Cerebellar nuclear complex (tissue), 1 donor: Measurements from ENCODE around the gene PTPRB.

Experiments
- DNase-seq, 2 experiments: peaks; one replicate each; lab custom pipeline; 2025; lab: John Stamatoyannopoulos, UW

The PTPRB gene

DNA sequence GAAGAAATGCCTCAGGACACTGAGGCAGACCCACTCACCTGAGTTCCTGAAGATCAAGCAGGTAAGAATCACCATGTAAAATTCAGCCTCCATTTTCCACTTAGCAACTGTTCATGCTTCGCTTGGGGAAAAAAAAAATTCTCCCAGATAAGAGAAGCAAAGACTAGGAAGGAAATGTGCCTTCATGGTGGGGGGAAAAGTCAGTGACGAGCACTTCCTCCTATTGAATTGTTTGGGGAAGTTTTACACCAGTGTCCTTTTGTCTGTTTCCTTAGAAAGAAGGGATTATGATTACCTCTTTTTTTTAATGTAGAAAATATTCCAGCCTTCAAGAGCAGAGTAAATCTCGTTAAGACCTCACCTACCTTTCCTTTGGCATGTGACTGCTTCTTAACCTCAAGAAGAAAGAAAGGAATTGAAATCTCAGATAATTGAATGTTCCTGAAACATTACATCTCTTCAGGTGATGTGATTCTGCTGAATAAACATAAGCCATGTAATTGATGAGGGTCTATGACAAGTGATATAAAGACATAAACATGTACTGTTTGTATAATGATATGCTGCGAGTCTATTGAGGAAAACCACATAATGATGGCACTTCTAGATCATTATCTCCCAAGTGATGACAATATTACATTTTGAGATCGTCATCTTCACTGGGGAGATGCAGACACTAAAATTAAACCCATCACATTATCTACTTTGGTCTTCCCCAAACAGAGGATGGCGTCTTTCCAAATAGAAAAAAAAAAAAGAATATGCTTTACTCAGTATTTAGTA is at the start of gene PTPRB:
TSS of gene PTPRB (minus strand) at position 127 of the 783 bp plus-strand sequence. CDS start at position 93, 34 bp downstream.
- DNase-seq = no peak

DNA sequence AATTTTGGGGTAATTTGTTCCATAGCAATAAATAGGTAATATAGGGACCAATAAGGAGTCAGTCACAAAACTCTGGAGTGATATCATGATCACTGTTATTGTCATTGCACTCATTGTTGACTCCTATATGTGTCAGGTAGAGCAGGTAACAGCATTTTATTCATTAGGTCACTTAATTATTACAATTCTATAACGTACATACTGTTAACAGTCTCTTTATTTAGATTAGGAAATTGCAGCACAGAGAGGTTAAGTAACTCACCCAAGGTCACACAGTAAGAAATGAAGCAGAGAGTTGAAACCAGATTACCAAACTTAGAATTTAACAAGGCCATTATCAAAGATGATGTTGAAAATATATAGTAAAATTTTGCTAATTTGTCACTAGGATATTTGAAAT is 49.7 kb upstream of the PTPRB start:
- no peak for DNase-seq

DNA sequence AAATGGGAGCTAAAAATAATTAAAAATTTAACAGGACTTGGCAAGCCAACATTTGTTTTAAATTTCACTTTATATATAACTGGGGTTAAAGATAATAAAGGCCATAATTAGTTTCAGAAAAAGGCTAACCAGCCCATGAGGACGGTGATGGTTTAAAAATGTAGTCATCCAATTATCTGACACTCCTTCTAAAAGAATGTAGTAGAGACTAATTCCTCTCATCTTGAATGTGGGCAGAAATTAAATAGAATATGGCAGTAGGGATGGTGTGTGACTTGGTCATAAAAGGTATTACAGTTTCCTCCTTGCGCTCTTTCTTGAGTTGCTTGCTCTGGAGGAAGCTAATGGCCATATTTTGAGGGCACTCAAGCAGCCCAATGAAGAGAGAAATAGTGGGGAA is 49.1 kb upstream of the PTPRB start:
- no peak for DNase-seq

DNA sequence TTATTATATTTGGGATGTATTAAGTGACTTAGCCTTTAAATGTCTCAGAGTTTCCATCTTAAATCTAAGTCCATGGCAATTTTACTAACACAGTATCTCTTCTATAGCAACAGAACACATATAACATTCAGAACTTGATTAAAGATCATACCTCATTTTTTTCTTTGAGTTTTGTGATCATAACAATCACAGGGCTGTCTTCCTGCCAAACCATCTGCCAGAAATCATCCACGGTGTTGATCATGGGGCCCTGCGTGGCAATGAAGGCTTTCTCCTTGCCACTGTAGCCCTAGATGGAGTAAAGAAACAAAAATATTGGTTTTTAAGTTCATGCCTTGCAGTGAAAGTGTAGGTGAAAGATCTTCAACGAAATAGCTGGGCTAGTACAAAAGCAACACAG is 46.7 kb upstream of the PTPRB start:
- DNase-seq = no peak

DNA sequence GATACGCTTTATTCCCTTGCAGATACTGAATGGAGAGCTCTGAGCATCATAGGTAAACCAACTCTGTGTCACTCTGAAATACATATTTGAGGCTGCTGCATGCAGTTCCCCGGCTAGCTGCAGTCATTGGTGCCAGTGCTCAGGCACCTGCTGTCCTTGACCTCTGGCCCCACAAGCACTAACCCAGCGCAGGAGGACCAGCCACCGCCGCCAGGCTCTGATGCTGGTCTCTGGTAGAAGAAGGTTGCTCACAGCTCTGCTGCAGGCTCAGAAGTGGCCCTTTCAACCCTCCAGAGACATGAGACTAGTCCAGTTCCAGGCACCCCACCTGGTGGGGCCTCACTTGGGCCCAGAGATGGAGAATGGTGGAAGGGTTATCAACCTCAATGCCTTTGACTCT is 34.5 kb upstream of the PTPRB start:
- DNase-seq = no peak

DNA sequence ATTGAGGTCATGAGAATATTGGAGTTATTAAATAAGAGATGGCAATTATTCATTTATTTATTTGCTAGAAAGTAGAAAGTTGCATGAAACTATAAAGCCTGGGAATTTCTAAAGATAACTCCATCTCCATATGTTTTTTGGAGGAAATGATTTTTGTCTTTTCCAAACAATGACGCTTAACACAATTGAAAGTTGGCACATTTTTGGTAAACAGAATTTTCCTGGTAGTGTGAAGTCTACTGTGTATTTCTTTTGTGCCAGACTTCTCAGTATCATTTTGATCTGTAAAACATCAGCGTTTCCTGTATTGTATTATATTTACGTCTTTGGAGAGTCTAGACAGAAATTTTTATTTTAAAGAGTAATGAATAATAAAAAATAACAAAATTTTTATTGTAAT is 33.7 kb upstream of the PTPRB start:
- DNase-seq = no peak

DNA sequence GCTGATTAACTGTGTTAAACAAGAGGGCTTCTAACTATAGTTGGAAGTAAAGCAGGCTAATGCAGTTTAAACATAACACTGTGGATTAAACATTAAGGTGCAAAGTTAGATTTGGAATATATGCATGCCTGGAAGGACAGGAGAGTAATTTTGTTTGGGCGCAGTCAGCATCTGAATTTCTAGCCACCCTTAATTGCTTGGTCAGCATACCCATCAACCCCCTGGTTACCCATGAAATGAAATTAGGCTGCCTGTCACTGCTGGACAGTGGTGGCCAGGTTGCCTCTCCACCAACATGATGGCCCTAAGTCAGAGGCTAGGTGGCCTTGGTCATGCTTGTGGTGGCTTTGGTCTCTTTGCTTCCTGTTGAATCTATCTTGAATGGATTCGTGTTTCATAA is 30.0 kb upstream of the PTPRB start:
- DNase-seq = no peak

DNA sequence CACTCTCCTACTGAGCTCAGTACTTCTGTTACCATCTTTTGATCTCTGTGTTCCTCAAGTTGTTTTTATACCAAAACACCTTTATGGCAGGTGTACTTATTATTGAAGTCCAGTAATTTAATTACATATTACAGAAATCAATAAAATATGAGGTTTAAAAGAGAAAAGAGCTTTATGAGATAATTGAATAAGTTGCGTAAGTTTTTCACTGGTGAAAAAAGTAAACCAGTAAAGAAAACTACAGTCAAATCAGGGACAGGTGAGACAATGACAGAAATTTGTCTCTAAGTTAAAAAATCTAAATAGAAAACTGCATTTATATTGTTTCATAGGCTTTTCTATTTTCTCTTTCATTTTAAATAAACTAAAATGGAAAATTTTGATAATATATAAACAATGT is 29.1 kb upstream of the PTPRB start:
- DNase-seq = no peak

DNA sequence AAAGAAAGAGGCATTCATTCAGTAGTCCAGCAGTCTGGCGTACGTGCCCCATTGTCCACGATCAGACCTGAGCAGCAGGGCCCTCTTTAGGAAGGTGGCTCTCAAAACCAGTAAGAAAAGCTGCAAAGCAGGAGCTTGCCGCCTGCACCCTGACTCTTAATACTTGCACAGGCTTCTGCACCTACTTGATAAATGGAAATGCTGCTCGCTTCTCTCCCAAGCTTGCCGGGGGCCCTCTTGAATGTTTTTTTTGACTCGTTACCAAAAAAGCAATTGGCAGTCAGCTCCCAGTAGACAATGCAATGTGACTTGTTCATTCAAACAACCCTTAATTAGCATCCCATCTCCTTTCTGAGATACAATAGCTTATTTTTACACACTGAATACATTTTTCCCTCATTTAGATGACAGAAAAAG is 27.2 kb upstream of the PTPRB start:
- no peak for DNase-seq

DNA sequence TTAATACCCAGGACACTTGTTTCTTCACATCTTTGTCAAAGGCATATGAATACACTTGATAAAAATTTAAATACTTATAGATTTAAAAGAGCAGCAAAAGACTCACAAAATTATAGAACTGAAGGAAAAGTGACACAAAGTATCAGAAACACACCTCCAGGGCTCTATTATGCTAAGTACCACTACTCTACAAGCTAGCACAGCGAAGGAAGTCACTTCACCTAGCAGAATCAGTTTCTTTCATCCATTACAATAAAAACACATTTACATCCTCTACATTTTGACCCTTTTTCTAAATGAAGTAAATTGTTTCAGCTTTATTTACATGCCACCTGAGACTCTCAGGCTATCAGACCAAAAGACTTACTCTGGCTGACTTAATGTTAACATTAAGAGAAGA is 26.6 kb upstream of the PTPRB start:
- no peak for DNase-seq

DNA sequence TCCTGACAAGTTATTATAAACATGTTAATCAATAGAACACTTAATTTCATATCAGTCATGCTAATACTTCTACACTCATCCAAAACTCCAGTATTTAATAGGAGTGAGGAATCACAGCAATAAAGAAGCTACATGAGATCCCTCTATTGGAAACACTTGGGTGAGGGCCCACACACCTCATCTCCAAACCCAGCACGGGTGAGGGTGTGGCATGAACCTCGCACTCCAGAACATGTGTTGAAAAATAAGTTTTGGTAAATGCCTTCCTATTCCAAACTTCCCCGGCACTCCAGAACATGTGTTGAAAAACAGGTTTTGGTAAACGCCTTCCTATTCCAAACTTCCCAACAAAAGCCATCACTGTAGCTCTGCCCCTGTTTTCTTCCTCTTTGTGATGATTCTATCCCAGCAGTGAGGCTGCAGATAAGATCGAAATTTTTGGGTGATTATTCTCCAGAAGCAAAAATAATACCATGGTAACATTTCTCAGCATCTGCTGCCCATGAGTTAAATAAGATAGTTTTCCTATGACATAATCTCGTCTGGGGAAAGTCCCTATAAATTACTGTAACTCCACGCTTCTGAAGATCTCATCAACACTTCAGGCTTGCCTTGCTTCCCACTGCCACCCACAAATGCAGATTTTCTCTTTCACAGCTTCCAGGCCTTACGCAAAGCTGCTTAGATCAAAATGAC is 24.4 kb upstream of the PTPRB start:
- DNase-seq = no peak

DNA sequence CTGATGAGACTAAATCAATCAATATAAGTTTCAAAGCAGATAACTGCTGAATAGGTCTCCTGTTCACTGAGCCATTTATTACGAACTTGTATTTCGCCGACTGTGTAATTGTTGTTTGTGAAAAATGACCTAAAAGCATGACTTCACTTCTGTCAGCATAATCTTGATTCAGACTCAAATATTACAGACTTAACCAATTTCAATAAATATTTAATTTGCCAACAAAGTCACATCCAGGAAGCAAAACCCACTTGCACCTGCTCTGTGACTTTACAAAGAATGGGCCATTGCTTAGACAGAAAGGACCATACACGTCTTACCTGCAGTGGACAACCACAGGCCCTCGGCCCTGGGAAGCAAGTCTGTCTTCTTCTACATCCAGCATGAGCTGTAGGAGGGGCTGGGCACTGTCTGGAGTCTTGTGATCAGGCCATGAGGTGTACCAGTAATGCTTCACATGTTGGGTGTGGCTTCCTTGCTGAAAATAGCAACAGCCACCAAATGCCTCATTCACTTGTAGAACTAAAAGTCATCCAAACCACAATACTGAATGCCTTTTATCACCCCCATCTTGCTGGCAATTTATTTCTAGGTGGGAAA is 23.5 kb upstream of the PTPRB start:
- no peak for DNase-seq

DNA sequence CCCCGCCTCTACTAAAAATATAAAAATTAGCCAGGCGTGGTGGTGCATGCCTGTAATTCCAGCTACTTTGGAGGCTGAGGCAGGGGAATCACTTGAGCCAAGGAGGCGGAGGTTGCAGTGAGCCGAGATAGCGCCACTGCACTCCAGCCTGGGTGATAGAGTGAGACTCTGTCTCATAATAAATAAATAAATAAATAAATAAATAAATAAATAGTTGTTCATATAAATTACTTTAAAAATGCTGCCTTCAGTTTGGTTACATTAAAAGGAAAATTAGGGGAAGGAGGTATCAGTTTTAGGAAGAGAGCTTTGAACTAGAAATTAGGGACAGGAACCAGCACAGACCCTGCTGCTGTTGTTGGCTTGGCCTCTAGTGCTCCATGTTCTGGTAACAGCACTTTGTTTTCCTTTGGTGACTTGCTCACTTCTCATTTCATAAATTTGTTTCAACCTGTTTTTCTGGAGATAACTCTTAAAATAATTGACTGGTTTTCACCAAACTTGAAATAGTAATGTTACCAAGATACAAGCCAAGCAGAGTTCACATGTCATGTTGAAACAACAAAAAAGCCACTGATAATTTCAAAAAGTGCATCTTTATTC is 22.9 kb upstream of the PTPRB start:
- no peak for DNase-seq

DNA sequence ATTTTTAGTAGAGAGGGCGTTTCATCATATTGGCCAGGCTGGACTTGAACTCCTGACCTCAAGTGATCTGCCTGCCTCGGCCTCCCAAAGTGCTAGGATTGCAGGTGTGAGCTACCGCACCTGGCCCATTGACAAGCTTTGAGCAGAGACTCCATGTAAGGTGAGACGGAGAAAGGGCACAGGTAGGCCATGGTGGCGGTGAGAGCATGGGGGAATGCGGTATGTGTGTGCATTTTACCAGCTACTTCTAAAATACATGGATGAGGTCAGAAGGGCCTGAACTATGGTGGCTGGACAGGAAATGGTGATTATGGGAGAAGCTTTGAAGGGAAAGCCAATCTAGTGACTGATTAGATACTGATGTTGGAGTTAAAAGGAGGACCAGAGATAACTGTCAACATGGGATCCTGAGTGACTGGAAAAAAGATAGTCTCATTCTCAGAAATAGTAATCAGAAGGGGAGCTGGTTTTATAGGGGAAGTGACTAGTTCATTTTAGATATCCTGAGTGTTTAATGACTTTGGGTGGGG is 21.9 kb upstream of the PTPRB start:
- DNase-seq = no peak

DNA sequence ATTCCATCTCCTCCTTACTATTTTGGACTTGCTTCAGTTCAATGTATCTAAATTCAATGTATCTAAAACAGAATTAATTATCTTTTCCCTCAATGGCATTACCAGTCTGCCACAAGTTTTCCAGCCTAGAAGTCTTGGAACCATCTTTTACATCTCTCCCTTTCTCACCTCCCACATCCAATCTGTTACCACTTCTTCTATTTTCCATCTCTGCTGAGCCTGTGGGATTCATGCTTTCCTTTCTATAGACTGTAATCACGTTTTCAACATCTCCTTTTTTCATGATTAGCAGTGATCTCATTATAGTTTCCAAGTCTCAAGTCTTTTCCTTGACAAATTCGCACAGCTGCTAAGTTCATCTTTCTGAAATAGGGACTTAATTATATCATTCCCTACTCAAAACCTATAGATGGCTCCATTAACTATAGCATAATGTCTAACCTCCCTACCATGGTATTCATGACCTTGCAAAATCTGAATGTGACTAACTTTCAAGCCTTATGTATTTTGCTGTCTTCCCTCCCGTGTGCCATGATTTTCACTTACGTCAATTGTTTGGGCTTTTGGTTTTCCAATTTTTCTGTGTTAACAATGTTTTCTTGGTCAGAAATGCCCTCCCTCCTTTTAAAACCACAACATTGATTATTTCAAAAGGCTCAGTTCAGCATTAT is 20.5 kb upstream of the PTPRB start:
- DNase-seq = no peak

DNA sequence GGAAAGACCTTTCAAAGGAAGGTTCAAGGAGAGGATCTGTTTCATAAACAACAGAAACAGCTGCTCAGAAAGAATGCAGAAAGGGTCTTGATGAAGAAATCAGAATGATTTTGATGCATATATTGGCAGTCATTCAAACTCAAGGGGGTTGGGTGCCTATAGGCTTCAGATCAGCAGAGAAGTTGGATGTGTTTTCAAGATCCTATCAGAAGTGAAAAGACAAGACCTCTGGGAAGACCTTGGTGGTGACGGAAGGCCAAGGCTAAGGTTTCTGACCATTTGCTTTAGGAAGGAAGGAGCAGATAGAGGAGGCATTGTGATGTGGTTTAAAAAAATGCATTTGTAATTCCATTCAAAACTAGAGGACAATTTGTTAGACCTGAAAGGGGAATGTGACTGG is 15.2 kb upstream of the PTPRB start:
- DNase-seq = no peak

DNA sequence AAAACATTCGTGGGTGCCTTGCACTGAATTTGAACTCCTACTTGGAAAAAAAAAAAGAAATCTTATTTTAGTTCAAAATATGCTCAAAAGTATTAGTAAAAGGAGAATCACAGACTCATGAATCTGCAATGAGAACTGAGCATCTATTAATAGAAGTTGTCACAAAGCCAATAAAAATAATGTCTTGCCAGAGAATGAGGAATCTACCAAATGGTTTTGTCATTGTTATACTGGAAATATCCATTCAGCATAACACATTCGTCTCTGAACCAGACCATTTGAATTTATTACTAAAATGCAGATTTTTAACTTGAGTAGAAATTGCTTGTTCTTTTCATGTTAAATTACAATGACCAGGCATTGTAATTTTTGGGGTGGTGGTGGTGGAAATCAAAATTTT is 11.6 kb upstream of the PTPRB start:
- DNase-seq = no peak

DNA sequence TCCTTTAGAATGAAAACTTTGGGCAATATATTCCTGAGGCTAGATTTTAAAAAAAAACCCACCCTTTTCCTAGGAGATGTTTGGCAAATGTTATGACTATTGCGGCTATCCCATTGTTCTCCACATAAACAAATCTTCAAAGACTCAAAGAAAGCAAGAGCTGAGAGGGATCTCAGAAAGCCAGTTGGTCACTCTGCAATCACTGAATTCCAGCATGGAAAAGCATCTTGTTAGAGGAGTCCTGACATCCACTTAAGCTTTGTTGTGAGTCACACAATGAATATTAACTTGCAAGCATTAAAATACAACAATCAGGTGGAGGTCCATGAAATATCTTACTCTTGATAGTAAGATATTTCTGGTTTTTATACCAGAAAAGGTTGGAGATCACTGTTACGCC is 11.0 kb upstream of the PTPRB start:
- no peak for DNase-seq

DNA sequence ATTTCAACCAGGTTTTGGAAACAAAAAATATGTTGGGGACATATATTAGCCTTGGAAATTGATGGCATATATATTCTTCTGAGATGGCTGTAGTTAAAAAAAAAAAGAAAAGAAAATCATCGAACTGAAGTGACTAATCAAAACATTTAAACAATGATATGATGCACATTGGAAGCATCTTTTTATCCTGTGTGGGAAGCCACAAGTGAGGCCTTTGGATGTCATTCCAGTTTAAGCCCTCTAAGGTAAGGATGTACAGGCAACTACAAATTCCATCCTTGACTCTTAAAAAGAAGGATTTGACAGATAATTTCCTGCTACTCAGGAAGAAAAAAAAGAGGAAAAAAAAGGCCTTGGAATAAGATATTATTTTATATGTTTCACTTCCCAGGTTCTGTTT is 9.6 kb upstream of the PTPRB start:
- DNase-seq = no peak

DNA sequence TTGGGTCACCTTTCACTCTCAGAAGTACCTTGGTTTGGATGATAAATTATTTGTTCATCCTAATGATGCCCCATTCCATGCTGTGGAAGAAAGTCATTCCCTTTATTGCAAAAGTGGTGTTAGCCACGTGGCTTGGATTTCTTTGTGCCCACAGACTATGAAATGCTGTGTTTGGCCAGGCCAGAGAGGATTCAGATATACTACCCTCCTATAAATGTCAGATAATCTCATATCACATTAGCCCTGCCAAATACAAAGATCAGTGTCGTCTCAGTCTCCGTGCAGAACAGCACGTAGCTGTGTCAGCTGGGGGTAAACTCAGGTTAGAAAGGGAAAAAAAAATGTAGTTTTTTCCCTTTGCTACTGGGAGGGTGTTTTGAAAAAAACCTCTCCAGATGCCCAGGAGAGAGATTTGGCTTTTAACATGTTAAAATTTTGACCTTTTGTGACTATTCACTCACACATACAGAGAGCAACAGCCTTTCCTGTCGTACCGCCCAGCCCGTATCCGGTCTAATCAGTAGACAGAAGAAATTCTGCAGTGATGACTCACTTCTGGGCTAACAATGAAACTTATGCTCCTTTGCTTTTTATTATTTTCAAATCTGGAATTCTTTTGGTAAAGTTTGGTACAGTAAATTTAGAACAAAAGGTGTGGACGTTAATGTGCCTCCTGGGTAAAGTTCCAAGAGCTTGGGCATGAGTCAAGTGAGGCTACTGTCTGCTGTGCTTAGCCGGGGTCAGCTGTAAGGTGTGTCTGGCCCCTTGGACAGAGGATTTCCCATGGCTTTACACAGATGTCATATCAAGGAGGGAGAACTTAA is 8.5 kb upstream of the PTPRB start:
- no peak for DNase-seq

DNA sequence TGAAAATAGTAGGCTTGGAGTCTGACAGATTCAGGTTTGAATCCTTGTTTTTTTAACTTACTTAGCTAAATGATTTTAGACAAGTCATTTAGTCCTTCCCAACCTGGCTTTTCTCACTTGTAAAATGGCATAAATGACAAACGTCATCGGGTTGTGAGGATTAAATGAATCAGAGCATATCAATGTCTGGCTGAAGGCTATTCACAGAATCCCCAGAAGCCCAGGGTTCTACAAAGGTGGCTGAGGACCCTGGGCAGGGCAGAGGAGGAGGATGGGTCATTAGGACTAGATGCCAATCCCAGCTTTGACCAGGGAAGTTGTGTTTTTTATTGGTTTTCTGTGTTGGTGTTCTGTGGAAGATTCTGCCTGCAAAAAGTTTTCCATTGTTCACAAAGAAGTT is 7.6 kb upstream of the PTPRB start:
- DNase-seq = no peak
